ENCODE data around the gene BMP2K. TPM values are rescaled to one million over a fixed set of nuclear protein-coding genes. Genes with fewer than 3 reads are reported as not detected.

Gene BMP2K
- total RNA-seq = 10 to 100 TPM; 34.4 to 75.4 TPM
- 10 to 100 TPM in 1 of 2 donors, 1 to 10 TPM in 1; 7.1 to 12.5 TPM for polyA plus RNA-seq
- long read RNA-seq, donor 1, partial matches to known transcripts = 0 of 5 reads
- long read RNA-seq, donor 1, other reads (novel, unspliced or antisense) = 5 of 5 reads
- long read RNA-seq, donor 2, partial matches to known transcripts = 2 of 21 reads
- long read RNA-seq, donor 2, other reads (novel, unspliced or antisense) = 16 of 21 reads

- peak within 1 kb of the TSS; percentile 77 to 98 for H3K27ac ChIP-seq (ENCODE audit: low read depth in 1 of 2, low read length in 2 of 2)
- peaks cover 0 to 2% of the 10 kb centered on the region in 2 donors for H3K4me1 ChIP-seq (ENCODE audit: control insufficient read depth in 1 of 2, insufficient read depth in 2 of 2, low read length in 2 of 2)
- no peaks in the 10 kb centered on the region for H3K9me3 ChIP-seq (ENCODE audit: control insufficient read depth, low read length)
- DNase-seq (peak; percentile 86 to 93), ATAC-seq (ENCODE audit: low FRiP score) (peak; percentile 91)
- 0% methylated on average over 11 to 95 of the region's 95 CpGs for WGBS, 2 donors
- no peaks in the 10 kb centered on the region for H3K27me3 ChIP-seq (ENCODE audit: control insufficient read depth in 1 of 2, insufficient read depth in 2 of 2, low read length in 1 of 2)
- intact Hi-C loops (cut with DNase I) = loop anchor here (5.0 to 10.0 kb wide), 3 partner anchors 129 to 161 kb away; no protein-coding TSS in a partner anchor
- H3K36me3 ChIP-seq (ENCODE audit: control insufficient read depth in 1 of 2, insufficient read depth in 2 of 2, low read length in 1 of 2) = no peaks in the 10 kb centered on the region
- peak within 1 kb of the TSS; percentile 95 to 97 for H3K4me3 ChIP-seq (ENCODE audit: low read length in 2 of 2)
These were observed at the start of gene BMP2K for GRCh38 chr4:78776079-78776728. TSS of gene BMP2K (plus strand) at chr4:78776350. CDS start at chr4:78776544, 194 bp downstream.

DNA sequence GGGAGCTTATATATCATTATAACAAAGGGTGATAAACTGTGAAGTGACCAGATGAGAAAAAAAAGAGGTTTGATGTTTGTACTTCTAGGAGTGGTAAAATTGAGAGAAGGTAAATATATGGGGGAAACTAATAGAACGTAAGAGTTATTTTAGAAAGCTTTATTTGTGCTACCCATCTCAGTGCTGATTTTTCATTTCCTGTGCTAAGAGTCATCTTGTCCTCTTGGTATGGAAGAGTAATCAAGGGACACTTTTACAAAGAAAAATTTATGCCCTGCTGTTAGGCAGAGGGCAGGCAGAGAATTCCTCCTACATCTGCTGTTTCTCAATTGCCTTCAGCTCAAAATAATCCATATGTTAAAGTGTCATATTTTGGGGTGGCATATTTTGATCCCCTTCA is 49.6 kb upstream of the BMP2K start:
- DNase-seq = no peak
- Histone ChIP-seq H3K27me3 (ENCODE audit: control insufficient read depth in 1 of 2, insufficient read depth in 2 of 2, low read length in 1 of 2) (no peaks in the 10 kb centered on the region), H3K4me3 (ENCODE audit: low read length in 2 of 2) (no peak overlapping the region), H3K9me3 (ENCODE audit: control insufficient read depth, low read length) (no peaks in the 10 kb centered on the region), H3K4me1 (ENCODE audit: control insufficient read depth in 1 of 2, insufficient read depth in 2 of 2, low read length in 2 of 2) (no peaks in the 10 kb centered on the region), H3K36me3 (ENCODE audit: control insufficient read depth in 1 of 2, insufficient read depth in 2 of 2, low read length in 1 of 2) (no peaks in the 10 kb centered on the region), H3K27ac (ENCODE audit: low read depth in 1 of 2, low read length in 2 of 2) (no peak overlapping the region)
- intact Hi-C loops (cut with DNase I) = no loop called here
- WGBS, 2 donors = 88 to 92% methylated on average over 1 of the region's 1 CpG
- ATAC-seq (ENCODE audit: low FRiP score) = no peak

GRCh38 chr4:78732332-78733104 is 43.6 kb upstream of the BMP2K start:
- Histone ChIP-seq H3K27ac (ENCODE audit: low read depth in 1 of 2, low read length in 2 of 2) (no peak overlapping the region), H3K27me3 (ENCODE audit: control insufficient read depth in 1 of 2, insufficient read depth in 2 of 2, low read length in 1 of 2) (no peaks in the 10 kb centered on the region), H3K36me3 (ENCODE audit: control insufficient read depth in 1 of 2, insufficient read depth in 2 of 2, low read length in 1 of 2) (no peaks in the 10 kb centered on the region), H3K4me3 (ENCODE audit: low read length in 2 of 2) (no peak overlapping the region), H3K9me3 (ENCODE audit: control insufficient read depth, low read length) (no peaks in the 10 kb centered on the region), H3K4me1 (ENCODE audit: control insufficient read depth in 1 of 2, insufficient read depth in 2 of 2, low read length in 2 of 2) (no peaks in the 10 kb centered on the region)
- WGBS, 2 donors = 64 to 67% methylated on average over 3 of the region's 3 CpGs
- no peak for ATAC-seq (ENCODE audit: low FRiP score)
- DNase-seq = no peak
- intact Hi-C loops (cut with DNase I) = no loop called here

DNA sequence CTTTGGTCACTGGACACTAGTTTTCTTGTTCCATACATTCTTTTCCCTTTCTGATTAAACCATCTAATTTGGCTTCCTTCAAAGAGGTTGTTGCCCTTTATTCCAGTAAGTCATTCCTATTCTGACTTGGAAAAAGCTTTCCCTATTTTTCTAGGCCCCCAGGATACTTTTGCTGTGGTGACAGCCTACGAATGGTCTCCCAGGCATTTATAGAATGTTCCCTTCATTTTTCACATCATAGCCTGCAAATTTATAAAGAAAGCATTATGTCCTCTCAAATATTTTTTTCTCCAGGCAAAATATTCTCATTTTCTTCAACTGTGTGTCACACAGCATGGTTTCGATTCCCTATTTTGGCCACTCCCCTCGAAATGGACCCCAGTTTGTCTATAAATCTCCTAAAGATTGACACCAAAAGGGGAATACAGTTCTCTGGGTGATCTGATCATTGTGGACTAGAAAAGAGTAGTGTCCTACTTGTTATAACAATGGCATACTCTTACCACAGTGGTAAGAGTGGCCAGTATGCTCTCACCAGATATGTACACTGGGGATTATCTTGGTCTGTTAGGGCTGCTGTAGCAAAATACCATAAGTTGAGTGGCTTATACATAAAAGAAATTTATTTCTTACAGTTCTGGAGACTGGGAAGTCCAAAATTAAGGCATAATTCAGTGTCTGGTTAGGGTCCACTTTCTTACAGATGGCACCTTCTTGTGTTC is 41.5 kb upstream of the BMP2K start:
- no peak for ATAC-seq (ENCODE audit: low FRiP score)
- H3K27ac ChIP-seq (ENCODE audit: low read depth in 1 of 2, low read length in 2 of 2) = no peak overlapping the region

DNA sequence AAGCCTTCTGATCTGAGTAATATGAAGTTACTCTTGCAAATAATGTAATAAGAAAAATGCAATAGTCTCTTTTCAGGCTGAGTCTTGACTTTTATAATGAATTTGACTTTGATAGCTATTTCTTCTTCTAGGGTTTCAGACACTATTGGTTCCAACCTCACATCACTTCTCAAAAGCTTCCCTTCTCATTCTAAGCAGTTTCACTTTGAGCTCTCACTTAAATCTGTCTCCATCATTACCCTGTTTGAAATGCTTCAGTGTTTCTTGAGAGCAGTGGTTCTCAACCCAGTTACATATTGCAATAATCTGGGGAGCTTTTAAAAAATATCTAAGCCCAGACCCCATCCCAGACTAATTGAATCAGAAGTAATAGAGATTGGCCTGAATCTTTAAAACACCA is 40.5 kb upstream of the BMP2K start:
- Histone ChIP-seq H3K36me3 (ENCODE audit: control insufficient read depth in 1 of 2, insufficient read depth in 2 of 2, low read length in 1 of 2) (no peaks in the 10 kb centered on the region), H3K4me3 (ENCODE audit: low read length in 2 of 2) (no peak overlapping the region), H3K4me1 (ENCODE audit: control insufficient read depth in 1 of 2, insufficient read depth in 2 of 2, low read length in 2 of 2) (no peaks in the 10 kb centered on the region), H3K27me3 (ENCODE audit: control insufficient read depth in 1 of 2, insufficient read depth in 2 of 2, low read length in 1 of 2) (no peaks in the 10 kb centered on the region), H3K9me3 (ENCODE audit: control insufficient read depth, low read length) (no peaks in the 10 kb centered on the region), H3K27ac (ENCODE audit: low read depth in 1 of 2, low read length in 2 of 2) (no peak overlapping the region)
- intact Hi-C loops (cut with DNase I) = no loop called here
- ATAC-seq (ENCODE audit: low FRiP score) (no peak), DNase-seq (no peak)

More for the DNA sequence above, 41.5 kb upstream of the BMP2K start:
- Histone ChIP-seq H3K27me3 (ENCODE audit: control insufficient read depth in 1 of 2, insufficient read depth in 2 of 2, low read length in 1 of 2) (no peaks in the 10 kb centered on the region), H3K9me3 (ENCODE audit: control insufficient read depth, low read length) (no peaks in the 10 kb centered on the region), H3K36me3 (ENCODE audit: control insufficient read depth in 1 of 2, insufficient read depth in 2 of 2, low read length in 1 of 2) (no peaks in the 10 kb centered on the region), H3K4me1 (ENCODE audit: control insufficient read depth in 1 of 2, insufficient read depth in 2 of 2, low read length in 2 of 2) (no peaks in the 10 kb centered on the region), H3K4me3 (ENCODE audit: low read length in 2 of 2) (no peak overlapping the region)
- no peak for DNase-seq
- intact Hi-C loops (cut with DNase I) = no loop called here
- 77 to 80% methylated on average over 3 of the region's 3 CpGs for whole genome bisulfite sequencing, 2 donors

DNA sequence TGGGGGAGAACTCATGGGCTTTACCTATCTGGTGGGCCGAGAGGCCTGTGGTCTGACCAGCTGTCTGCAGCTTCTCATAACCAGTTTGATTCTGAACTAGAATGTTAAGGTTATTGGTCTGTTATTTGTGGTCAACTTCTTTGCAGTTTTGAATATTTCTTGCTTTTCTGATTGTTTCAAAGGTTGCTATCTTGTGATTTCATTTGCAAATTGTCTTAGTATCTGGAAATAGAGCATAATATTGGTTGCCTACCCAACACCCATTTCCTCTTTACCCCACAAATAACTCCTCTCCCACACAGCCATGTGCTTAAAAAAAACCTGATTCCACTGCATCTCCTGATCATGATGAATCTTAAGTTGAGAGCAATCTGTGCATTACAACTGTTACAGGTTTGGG is 39.1 kb upstream of the BMP2K start:
- ATAC-seq (ENCODE audit: low FRiP score) (no peak), DNase-seq (no peak)
- no peaks in the 10 kb centered on the region for H3K9me3 ChIP-seq (ENCODE audit: control insufficient read depth, low read length)
- H3K4me3 ChIP-seq (ENCODE audit: low read length in 2 of 2) = no peak overlapping the region
- WGBS, 2 donors = 98 to 100% methylated on average over 1 of the region's 1 CpG
- intact Hi-C loops (cut with DNase I) = no loop called here
- H3K36me3 ChIP-seq (ENCODE audit: control insufficient read depth in 1 of 2, insufficient read depth in 2 of 2, low read length in 1 of 2) = no peaks in the 10 kb centered on the region
- no peak overlapping the region for H3K27ac ChIP-seq (ENCODE audit: low read depth in 1 of 2, low read length in 2 of 2)
- no peaks in the 10 kb centered on the region for H3K27me3 ChIP-seq (ENCODE audit: control insufficient read depth in 1 of 2, insufficient read depth in 2 of 2, low read length in 1 of 2)
- no peaks in the 10 kb centered on the region for H3K4me1 ChIP-seq (ENCODE audit: control insufficient read depth in 1 of 2, insufficient read depth in 2 of 2, low read length in 2 of 2)

DNA sequence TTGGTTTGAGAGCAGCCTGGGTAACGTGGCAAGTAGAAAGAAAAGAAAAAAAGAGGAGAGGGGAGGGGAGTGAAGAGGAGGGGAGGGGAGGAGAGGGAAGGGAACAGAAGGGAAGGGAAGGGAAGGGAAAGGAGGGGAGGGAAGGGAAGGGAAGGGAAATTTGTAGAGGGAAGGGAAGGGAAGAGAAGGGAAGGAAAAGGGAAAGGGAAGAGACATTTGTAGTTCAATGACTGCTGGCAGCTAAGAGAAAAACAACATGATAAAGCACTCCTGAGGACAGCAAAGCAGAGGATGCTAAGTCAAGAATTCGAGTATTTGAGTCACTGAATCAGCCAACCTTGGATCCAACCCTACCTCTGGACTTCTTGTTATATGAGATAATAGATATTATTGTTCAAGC is 38.2 kb upstream of the BMP2K start:
- WGBS, 2 donors = 65 to 76% methylated on average over 2 of the region's 2 CpGs
- Histone ChIP-seq H3K9me3 (ENCODE audit: control insufficient read depth, low read length) (no peaks in the 10 kb centered on the region), H3K27me3 (ENCODE audit: control insufficient read depth in 1 of 2, insufficient read depth in 2 of 2, low read length in 1 of 2) (no peaks in the 10 kb centered on the region), H3K36me3 (ENCODE audit: control insufficient read depth in 1 of 2, insufficient read depth in 2 of 2, low read length in 1 of 2) (no peaks in the 10 kb centered on the region), H3K4me1 (ENCODE audit: control insufficient read depth in 1 of 2, insufficient read depth in 2 of 2, low read length in 2 of 2) (no peaks in the 10 kb centered on the region), H3K4me3 (ENCODE audit: low read length in 2 of 2) (no peak overlapping the region), H3K27ac (ENCODE audit: low read depth in 1 of 2, low read length in 2 of 2) (no peak overlapping the region)
- intact Hi-C loops (cut with DNase I) = no loop called here
- ATAC-seq (ENCODE audit: low FRiP score) = no peak
- DNase-seq = no peak

DNA sequence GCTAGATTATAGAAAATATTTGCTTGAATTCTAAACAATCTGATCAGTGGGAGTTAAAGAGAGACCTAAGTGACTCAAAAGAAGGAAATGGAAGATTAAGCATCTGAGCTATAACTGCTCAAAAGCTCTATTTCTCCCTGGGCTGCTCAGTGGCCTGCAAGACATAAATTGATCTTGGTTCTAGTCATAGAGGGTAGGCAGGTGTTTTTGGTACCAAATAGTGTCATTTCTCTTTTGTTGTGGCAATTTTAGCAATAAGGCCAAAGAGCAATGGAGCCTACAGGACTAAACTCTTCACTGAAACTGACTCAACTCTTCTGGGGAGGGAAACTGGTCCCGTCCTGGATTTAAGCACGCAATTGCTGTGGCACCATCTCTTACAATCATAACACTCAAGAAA is 33.9 kb upstream of the BMP2K start:
- Histone ChIP-seq H3K36me3 (ENCODE audit: control insufficient read depth in 1 of 2, insufficient read depth in 2 of 2, low read length in 1 of 2) (no peaks in the 10 kb centered on the region), H3K4me1 (ENCODE audit: control insufficient read depth in 1 of 2, insufficient read depth in 2 of 2, low read length in 2 of 2) (no peaks in the 10 kb centered on the region), H3K4me3 (ENCODE audit: low read length in 2 of 2) (no peak overlapping the region), H3K9me3 (ENCODE audit: control insufficient read depth, low read length) (no peaks in the 10 kb centered on the region), H3K27me3 (ENCODE audit: control insufficient read depth in 1 of 2, insufficient read depth in 2 of 2, low read length in 1 of 2) (no peaks in the 10 kb centered on the region), H3K27ac (ENCODE audit: low read depth in 1 of 2, low read length in 2 of 2) (no peak overlapping the region)
- no peak for ATAC-seq (ENCODE audit: low FRiP score)
- 90 to 94% methylated on average over 2 of the region's 2 CpGs for WGBS, 2 donors
- intact Hi-C loops (cut with DNase I) = no loop called here
- no peak for DNase-seq
